Forelimb muscle (tissue), 1 donor: ENCODE data around the gene LNPK. TPM values are rescaled to one million over a fixed set of nuclear protein-coding genes. Genes with fewer than 3 reads are reported as not detected.
"Not testable (repeated sequence)": the region's sequence is repeated elsewhere in the genome, so short reads cannot be mapped to it uniquely, and the experiment has no call there.

Experiments
- DNase-seq: peaks from one replicate; pipeline ENCODE4 v3.0.0-alpha.2; 2013; ENCODE audit warnings: low read depth
- polyA plus RNA-seq: library from polyadenylated mRNA; unstranded; fragments of 120-200 nt; gene quantifications from one replicate; pipeline ENCODE4 v1.2.1, GENCODE V29; 2013; ENCODE audit not compliant: insufficient read length

LNPK gene
- polyA plus RNA-seq, 1 donor = 39.3 TPM

GRCh38 chr2:175904035-175904434, 98.0 kb downstream of the LNPK start:
- DNase-seq = no peak

GRCh38 chr2:175903384-175903936, 98.6 kb downstream of the LNPK start:
- DNase-seq = no peak

GRCh38 chr2:175895957-175896356, 106.1 kb downstream of the LNPK start:
- DNase-seq = not testable (repeated sequence)

- DNase-seq = no peak
Measured at GRCh38 chr2:175892046-175892445, 110.0 kb downstream of the LNPK start.

GRCh38 chr2:175890636-175891242, 111.3 kb downstream of the LNPK start:
- DNase-seq = no peak

GRCh38 chr2:175889701-175890302, 112.3 kb downstream of the LNPK start:
- no peak for DNase-seq

- DNase-seq = no peak
Measured at GRCh38 chr2:175887776-175888175, 114.3 kb downstream of the LNPK start.

- DNase-seq = no peak
Measured at GRCh38 chr2:175884697-175885393, 117.2 kb downstream of the LNPK start.

- DNase-seq = no peak
Measured at GRCh38 chr2:175883586-175884194, 118.4 kb downstream of the LNPK start.

GRCh38 chr2:175879679-175880078, 122.4 kb downstream of the LNPK start:
- DNase-seq = no peak

GRCh38 chr2:175877845-175878544, 124.1 kb downstream of the LNPK start:
- DNase-seq = no peak

- DNase-seq = no peak
Measured at GRCh38 chr2:175874291-175874690, 127.8 kb downstream of the LNPK start.

Other genes starting within 250 kb of the LNPK start
- not detected for gene EVX2, start 81.7 kb upstream of the LNPK start, polyA plus RNA-seq
- gene HOXD13, start 90.5 kb upstream of the LNPK start, polyA plus RNA-seq = not detected
- gene HOXD12, start 97.5 kb upstream of the LNPK start, polyA plus RNA-seq = not detected
- not detected for gene HOXD11, start 105.0 kb upstream of the LNPK start, polyA plus RNA-seq
- 0.24 TPM for gene HOXD10, start 114.5 kb upstream of the LNPK start, polyA plus RNA-seq
- 7.6 TPM for gene HOXD9, start 120.5 kb upstream of the LNPK start, polyA plus RNA-seq
- gene HOXD8, start 127.4 kb upstream of the LNPK start, polyA plus RNA-seq = 40.0 TPM
- 8.9 TPM for gene HOXD4, start 149.3 kb upstream of the LNPK start, polyA plus RNA-seq
- 3.3 TPM for gene HOXD3, start 155.0 kb upstream of the LNPK start, polyA plus RNA-seq
- 2.6 TPM for gene HOXD1, start 186.4 kb upstream of the LNPK start, polyA plus RNA-seq